ENCODE results near the gene TAGLN2. TPM values are rescaled to one million over a fixed set of nuclear protein-coding genes. Genes with fewer than 3 reads are reported as not detected.

Gene TAGLN2
- total RNA-seq, 1 experiment from 2014 or later: 66.9 TPM

DNA sequence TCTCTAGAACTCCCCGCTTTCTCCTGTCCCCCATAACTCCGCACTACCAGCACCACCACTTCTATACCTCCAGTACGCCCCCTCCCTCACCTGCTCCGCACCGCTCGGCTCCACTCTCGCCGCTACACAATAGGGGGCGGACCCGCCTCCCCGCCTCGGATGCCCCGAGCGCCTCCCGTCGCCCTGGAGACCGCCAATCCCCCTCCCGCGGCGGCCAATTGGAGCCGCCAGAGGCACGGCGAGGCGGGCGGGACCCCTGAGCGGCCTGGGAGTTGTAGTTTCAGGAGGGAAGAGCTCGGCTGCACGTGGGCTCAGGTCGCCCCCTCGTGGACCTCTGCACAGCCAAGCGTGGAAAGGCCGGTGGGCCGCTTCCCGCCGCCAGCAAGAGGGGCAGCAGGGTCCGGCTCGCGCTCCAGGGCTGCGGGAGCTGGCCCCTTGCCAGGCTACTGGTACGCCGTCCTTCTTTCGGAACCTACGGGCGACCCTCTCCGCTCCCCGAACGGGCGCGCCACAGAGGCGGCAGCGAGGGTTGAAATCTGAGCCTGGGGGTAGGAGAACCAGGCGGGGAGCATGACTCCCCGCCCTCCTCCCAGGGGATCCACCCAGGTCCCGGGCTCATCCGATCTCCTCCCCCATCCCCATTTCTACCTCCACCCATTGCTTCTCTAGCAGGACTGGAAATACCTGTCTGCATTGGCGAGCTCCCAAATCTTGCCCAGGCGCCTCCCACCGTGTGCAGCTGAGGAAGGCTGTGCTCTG, 20.4 kb upstream of the TAGLN2 start, which contains the start of gene IGSF9 (continued):
- TF ChIP-seq KAT7 (CRISPR knock-in tag; IDR thresholded peaks at IDR 0.05; ENCODE audit: borderline replicate concordance) (no peak), RORB (CRISPR knock-in tag; IDR thresholded peaks at IDR 0.05) (no peak), IRF2 (CRISPR knock-in tag; IDR thresholded peaks at IDR 0.05; ENCODE audit: borderline replicate concordance, low read depth) (no peak), SMAD4 (CRISPR knock-in tag; IDR thresholded peaks at IDR 0.05) (no peak), CREB1 (CRISPR knock-in tag; IDR thresholded peaks at IDR 0.05) (no peak), TP53 (CRISPR knock-in tag; IDR thresholded peaks at IDR 0.05) (no peak), HMGA2 (CRISPR knock-in tag; IDR thresholded peaks at IDR 0.05) (no peak), SP1 (CRISPR knock-in tag; conservative IDR thresholded peaks at IDR 0.05) (peak; percentile 97), NR1H2 (CRISPR knock-in tag; IDR thresholded peaks at IDR 0.05) (no peak), OVOL2 (CRISPR knock-in tag; IDR thresholded peaks at IDR 0.05; ENCODE audit: borderline replicate concordance) (no peak)
- TF ChIP-seq, protein P1, sequence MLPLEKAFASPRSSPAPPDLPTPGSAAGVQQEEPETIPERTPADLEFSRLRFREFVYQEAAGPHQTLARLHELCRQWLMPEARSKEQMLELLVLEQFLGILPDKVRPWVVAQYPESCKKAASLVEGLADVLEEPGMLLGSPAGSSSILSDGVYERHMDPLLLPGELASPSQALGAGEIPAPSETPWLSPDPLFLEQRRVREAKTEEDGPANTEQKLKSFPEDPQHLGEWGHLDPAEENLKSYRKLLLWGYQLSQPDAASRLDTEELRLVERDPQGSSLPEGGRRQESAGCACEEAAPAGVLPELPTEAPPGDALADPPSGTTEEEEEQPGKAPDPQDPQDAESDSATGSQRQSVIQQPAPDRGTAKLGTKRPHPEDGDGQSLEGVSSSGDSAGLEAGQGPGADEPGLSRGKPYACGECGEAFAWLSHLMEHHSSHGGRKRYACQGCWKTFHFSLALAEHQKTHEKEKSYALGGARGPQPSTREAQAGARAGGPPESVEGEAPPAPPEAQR (CRISPR knock-in tag; IDR thresholded peaks at IDR 0.05): no peak
- TF ChIP-seq, protein P2, sequence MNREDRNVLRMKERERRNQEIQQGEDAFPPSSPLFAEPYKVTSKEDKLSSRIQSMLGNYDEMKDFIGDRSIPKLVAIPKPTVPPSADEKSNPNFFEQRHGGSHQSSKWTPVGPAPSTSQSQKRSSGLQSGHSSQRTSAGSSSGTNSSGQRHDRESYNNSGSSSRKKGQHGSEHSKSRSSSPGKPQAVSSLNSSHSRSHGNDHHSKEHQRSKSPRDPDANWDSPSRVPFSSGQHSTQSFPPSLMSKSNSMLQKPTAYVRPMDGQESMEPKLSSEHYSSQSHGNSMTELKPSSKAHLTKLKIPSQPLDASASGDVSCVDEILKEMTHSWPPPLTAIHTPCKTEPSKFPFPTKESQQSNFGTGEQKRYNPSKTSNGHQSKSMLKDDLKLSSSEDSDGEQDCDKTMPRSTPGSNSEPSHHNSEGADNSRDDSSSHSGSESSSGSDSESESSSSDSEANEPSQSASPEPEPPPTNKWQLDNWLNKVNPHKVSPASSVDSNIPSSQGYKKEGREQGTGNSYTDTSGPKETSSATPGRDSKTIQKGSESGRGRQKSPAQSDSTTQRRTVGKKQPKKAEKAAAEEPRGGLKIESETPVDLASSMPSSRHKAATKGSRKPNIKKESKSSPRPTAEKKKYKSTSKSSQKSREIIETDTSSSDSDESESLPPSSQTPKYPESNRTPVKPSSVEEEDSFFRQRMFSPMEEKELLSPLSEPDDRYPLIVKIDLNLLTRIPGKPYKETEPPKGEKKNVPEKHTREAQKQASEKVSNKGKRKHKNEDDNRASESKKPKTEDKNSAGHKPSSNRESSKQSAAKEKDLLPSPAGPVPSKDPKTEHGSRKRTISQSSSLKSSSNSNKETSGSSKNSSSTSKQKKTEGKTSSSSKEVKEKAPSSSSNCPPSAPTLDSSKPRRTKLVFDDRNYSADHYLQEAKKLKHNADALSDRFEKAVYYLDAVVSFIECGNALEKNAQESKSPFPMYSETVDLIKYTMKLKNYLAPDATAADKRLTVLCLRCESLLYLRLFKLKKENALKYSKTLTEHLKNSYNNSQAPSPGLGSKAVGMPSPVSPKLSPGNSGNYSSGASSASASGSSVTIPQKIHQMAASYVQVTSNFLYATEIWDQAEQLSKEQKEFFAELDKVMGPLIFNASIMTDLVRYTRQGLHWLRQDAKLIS (CRISPR knock-in tag; IDR thresholded peaks at IDR 0.05; ENCODE audit: borderline replicate concordance): no peak
- TF ChIP-seq, protein P3, sequence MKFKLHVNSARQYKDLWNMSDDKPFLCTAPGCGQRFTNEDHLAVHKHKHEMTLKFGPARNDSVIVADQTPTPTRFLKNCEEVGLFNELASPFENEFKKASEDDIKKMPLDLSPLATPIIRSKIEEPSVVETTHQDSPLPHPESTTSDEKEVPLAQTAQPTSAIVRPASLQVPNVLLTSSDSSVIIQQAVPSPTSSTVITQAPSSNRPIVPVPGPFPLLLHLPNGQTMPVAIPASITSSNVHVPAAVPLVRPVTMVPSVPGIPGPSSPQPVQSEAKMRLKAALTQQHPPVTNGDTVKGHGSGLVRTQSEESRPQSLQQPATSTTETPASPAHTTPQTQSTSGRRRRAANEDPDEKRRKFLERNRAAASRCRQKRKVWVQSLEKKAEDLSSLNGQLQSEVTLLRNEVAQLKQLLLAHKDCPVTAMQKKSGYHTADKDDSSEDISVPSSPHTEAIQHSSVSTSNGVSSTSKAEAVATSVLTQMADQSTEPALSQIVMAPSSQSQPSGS (CRISPR knock-in tag; IDR thresholded peaks at IDR 0.05; ENCODE audit: borderline replicate concordance, low read depth): no peak

DNA sequence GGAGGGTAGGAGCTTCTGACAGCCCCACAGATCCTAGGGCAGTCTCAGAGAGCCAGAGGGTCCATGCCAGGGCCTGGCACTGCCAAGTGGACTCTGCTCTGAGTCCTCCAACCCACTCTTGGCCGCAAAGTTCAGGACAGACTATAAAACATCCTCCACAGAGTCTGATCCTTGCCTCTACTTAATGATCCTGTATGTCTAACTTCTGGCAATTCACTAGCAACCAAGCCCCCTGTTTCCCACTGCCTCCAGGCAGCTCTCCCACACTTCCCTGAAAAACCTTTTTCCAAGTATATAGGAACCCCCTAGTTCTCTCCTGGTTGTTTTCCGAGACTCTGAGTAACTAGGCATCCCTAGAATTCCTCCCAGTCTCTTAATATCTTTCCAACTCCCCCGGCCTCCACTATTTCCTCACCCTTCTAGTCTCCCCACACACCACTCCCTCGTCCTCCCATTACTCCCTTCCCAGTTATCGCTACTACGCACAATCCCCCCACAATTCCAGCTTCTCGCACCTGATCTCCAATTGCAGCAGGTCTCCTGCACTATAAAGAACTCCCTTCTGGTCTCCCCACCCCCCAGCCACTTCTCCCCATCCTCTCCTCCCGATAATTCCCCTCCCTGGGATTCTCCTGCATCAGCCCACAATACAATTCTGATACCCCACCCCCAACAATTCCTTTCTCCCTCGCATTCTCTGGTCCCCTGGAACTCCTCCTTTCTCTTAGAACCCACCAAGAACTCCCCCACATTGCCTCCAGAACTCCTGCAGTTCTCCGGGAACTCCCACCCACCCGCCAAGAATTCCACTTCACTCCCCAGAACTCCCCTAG, 19.5 kb upstream of the TAGLN2 start:
- H3K36me3 Mint-ChIP-seq: 0 out of 2 replicates have a peak, but pooled peaks cover under 1% of the 10 kb centered on the region
- no peaks in the 10 kb centered on the region for H3K9me3 Mint-ChIP-seq
- H3K4me3 Mint-ChIP-seq: peak overlapping the region; percentile 89
- ChIA-PET POLR2A (interaction anchor here (0.7 to 2.9 kb wide), 4 partner anchors 8 to 1942 kb away, joined by 3 to 7 read pairs (median 4); partner anchors contain the start of gene SLAMF9), CTCF (interaction anchor here (1.0 to 5.8 kb wide), 13 partner anchors 14 to 146 kb away, joined by 3 to 100 read pairs (median 4); partner anchors contain the start of gene TAGLN2)
- H3K27me3 Mint-ChIP-seq (ENCODE audit: low read depth): no peaks in the 10 kb centered on the region; the same call in 1 of the 2 replicates
- DNase-seq (ENCODE audit: low spot score): no peak
- peak overlapping the region; percentile 59; the same call in 1 of the 2 replicates for H3K27ac Mint-ChIP-seq
- ATAC-seq: no peak; the same call in 1 of the 2 replicates
- H3K4me1 Mint-ChIP-seq: peaks cover 43% of the 10 kb centered on the region
- no peak for TF ChIP-seq MXD4 (CRISPR knock-in tag; IDR thresholded peaks at IDR 0.05; ENCODE audit: borderline replicate concordance)
- TF ChIP-seq ZNF138 (CRISPR knock-in tag; conservative IDR thresholded peaks at IDR 0.05): no peak
- TF ChIP-seq, protein P4, sequence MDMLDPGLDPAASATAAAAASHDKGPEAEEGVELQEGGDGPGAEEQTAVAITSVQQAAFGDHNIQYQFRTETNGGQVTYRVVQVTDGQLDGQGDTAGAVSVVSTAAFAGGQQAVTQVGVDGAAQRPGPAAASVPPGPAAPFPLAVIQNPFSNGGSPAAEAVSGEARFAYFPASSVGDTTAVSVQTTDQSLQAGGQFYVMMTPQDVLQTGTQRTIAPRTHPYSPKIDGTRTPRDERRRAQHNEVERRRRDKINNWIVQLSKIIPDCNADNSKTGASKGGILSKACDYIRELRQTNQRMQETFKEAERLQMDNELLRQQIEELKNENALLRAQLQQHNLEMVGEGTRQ (CRISPR knock-in tag; IDR thresholded peaks at IDR 0.05): no peak
- no peak for TF ChIP-seq ZBTB21 (CRISPR knock-in tag; IDR thresholded peaks at IDR 0.05; ENCODE audit: borderline replicate concordance)
- TF ChIP-seq NR2C2 (CRISPR knock-in tag; IDR thresholded peaks at IDR 0.05): no peak
- TF ChIP-seq, protein P3 (CRISPR knock-in tag; IDR thresholded peaks at IDR 0.05; ENCODE audit: borderline replicate concordance, low read depth): no peak
- TF ChIP-seq, protein P5, sequence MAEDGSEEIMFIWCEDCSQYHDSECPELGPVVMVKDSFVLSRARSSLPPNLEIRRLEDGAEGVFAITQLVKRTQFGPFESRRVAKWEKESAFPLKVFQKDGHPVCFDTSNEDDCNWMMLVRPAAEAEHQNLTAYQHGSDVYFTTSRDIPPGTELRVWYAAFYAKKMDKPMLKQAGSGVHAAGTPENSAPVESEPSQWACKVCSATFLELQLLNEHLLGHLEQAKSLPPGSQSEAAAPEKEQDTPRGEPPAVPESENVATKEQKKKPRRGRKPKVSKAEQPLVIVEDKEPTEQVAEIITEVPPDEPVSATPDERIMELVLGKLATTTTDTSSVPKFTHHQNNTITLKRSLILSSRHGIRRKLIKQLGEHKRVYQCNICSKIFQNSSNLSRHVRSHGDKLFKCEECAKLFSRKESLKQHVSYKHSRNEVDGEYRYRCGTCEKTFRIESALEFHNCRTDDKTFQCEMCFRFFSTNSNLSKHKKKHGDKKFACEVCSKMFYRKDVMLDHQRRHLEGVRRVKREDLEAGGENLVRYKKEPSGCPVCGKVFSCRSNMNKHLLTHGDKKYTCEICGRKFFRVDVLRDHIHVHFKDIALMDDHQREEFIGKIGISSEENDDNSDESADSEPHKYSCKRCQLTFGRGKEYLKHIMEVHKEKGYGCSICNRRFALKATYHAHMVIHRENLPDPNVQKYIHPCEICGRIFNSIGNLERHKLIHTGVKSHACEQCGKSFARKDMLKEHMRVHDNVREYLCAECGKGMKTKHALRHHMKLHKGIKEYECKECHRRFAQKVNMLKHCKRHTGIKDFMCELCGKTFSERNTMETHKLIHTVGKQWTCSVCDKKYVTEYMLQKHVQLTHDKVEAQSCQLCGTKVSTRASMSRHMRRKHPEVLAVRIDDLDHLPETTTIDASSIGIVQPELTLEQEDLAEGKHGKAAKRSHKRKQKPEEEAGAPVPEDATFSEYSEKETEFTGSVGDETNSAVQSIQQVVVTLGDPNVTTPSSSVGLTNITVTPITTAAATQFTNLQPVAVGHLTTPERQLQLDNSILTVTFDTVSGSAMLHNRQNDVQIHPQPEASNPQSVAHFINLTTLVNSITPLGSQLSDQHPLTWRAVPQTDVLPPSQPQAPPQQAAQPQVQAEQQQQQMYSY (CRISPR knock-in tag; IDR thresholded peaks at IDR 0.05): no peak
- TF ChIP-seq, protein P6, sequence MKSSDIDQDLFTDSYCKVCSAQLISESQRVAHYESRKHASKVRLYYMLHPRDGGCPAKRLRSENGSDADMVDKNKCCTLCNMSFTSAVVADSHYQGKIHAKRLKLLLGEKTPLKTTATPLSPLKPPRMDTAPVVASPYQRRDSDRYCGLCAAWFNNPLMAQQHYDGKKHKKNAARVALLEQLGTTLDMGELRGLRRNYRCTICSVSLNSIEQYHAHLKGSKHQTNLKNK (CRISPR knock-in tag; IDR thresholded peaks at IDR 0.05): no peak
- TF ChIP-seq RORB (CRISPR knock-in tag; IDR thresholded peaks at IDR 0.05): no peak
